Ammon's horn (tissue), 1 donor: ENCODE data around the gene SREK1.
"Not testable (repeated sequence)": the region's sequence is repeated elsewhere in the genome, so short reads cannot be mapped to it uniquely, and the experiment has no call there.

Experiments used
- DNase-seq: peaks from one replicate; pipeline ENCODE4 v3.0.0-alpha.2; 2016; ENCODE audit warnings: low spot score

SREK1 gene

DNA sequence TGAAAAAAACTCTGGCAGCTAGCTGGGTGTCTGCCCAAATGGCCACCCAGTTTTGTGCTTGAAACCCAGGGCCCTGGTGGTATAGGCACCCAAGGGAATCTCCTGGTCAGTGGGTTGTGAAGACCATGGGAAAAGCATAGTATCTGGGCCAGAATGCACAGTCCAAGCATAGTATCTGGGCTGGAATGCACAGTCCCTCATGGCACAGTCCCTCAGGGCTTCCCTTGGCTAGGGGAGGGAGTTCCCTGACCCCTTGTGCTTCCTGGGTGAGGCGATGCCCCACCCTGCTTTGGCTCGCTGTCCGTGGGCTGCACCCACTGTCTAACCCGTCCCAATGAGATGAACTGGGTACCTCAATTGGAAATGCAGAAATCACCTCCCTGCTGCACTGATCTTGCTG lies 78.8 kb downstream of the SREK1 start:
- not testable (repeated sequence) for DNase-seq

DNA sequence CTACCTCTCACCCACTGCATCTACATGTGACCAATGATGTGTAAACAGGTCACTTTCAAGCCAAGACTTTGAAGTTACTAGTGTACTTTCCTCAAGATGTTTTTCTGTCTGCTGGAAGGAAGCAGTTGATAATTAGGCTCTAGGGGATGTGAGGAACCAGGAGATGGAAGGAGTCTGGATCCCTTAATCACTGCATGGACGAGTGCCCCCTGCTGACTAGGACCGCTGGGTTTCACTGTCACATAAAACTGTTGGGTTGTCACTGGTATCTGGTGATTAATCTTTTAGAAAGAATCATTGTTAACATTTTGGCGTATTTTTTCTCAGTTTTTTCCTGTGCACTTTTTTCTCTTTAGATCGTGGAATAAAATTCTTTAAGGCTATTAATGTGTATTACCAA lies 79.5 kb downstream of the SREK1 start:
- DNase-seq, result peak; percentile 44

DNA sequence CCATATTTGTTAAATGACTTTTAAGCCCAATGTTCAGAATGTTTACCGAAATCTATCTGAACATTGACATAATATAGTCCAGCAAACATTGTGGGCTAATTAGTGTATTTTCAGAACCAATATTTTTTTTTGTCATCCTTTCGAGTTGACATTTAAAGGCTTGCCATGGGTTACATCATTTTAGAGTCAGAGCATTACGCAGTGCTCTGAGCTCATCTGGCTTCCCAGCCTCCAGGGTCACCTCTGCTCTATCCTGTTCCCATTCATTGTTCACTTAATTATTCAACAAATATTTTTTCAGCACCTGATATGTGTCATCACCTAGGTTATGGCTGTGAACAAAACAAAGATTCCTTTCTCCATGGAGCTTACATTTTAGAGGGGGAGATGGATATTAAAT lies 80.2 kb downstream of the SREK1 start:
- DNase-seq, result no peak

DNA sequence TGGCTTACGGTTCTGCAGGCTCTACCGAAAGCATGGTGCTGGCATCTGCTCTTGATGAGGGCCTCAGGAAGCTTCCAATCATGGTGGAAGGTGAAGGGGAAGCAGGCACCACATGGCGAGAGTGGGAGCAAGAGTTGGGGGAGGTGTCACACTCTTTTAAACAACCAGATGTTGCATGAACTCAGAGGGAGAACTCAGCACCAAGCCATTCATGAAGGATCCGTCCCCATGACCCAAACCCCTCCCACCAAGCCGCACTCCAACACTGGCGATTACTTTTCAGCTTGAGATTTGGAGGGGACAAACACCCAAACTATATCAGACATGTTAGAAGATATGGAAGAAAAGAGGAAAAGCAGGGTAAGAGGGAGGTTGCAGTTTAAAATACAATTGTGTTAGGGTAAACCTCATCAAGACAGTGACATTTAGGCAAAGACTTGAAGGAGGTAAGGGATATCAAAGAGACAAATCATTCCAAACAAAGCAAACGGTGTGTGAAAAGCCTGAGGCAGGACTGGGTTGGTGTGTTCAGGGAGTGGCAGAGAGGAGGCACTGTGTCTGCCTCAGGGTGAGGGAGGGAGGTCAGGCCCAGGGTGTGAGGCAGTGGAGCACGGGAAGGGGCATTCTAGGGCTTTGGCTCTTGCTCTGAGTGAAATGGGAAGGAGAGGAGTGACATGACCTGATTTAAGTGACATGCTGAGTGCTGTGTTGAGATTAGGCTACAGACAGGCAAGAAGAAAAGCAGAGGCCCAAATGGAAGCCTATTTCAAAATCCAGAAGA lies 80.9 kb downstream of the SREK1 start:
- DNase-seq, result no peak

DNA sequence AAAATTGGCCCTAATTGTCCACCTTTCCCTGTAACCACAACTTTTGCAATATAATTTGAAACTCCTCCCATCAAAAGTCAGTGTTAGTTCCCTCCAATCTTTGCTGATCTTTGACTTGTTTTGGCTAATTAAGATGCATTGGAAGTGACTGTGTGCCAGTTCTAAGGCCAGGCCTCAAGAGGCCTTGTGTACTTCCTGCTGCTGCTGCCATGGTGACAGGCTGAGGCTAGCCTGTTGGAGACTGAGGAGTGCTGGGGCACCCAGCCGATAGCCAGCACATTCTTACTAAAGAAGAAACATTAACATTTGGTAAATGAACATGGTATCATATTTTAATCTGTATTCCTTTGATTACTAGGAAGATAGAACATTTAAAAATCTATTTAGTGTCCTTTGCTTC lies 86.5 kb downstream of the SREK1 start:
- DNase-seq, result no peak

DNA sequence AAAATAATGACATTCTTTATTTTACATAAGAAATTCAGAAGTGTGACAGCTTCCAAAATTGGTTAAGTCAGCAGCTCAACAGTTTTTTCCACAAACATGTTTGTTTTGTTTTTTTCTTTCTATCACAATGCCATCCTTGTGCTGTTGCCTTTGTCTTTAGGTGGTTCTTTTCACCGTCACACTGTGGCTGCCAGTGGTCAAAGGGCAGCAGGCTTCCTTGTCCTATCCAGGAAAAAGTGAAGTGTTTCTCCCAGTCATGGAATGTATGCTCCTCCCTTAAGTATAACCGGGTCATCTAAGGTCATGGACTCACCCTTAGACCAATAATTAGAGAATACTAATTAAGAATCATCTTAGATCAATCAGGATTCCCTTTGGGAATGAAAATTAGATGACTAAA lies 87.4 kb downstream of the SREK1 start:
- DNase-seq, result no peak

DNA sequence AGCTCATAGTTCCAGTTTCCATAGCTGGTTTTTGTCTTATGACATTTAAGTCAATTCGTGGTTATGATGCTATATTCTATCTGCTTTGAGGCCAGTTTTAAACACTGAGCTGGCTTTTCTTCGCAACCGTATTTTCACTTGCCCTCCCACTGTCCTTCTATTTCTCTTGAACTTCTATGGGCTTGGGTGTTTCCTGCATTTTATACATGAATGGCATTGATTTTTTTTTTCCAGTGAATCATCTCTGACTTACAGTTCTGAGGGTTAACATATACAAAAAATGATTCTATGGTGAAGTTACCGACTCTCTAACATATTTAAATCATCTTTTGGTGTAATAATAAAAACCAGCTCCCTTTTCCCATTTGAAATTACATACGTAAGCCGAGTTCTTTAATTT lies 88.2 kb downstream of the SREK1 start:
- no peak for DNase-seq

DNA sequence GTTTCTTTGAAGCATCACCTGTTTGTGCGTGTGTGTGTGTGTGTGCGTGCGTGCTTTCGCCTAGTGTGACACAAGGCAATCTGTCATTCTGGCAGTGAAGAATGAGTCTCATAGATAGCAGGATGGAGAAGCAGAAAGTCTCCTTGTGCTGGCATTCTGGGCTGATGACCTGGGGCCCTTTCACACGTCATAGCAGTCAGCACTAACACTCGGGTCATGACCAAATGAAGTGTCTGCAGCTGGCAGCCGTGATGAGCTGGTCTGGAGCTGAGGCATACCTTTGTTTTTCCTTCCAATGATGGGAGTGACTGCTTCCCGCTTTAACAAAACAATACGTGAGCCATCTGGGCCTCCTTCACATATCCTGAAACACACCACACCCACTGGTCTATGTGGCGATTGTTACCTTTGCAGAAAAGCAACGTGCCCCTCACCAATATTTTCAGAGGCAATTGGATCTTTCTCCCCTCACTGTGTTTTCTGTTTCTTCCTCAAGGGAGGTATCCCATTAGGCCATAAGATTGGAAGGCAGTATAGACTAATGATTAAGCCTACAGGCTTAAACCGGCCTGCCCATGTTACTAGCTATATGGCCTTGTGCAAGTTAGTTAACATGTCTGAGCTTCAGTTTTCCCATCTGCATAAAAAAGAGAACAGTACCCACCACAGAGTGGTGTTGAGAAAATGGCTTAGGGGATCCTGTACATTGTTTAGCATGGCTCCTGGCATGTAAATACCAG lies 88.8 kb downstream of the SREK1 start:
- DNase-seq, result no peak
